Fibroblast of skin of left biceps (primary cell): ENCODE measurements around the gene SELENOO.

ENCODE experiments used
- DNase-seq, 2 experiments: peaks; one replicate each; pipeline ENCODE4 v3.0.0-alpha.2; 2013; ENCODE audit warnings: low read depth in 2 of 2

SELENOO gene

GRCh38 chr22:50184004-50184901, 16.6 kb upstream of the SELENOO start:
- DNase-seq = no peak

- no peak for DNase-seq
Observed at GRCh38 chr22:50184902-50185374, 15.9 kb upstream of the SELENOO start.

DNA sequence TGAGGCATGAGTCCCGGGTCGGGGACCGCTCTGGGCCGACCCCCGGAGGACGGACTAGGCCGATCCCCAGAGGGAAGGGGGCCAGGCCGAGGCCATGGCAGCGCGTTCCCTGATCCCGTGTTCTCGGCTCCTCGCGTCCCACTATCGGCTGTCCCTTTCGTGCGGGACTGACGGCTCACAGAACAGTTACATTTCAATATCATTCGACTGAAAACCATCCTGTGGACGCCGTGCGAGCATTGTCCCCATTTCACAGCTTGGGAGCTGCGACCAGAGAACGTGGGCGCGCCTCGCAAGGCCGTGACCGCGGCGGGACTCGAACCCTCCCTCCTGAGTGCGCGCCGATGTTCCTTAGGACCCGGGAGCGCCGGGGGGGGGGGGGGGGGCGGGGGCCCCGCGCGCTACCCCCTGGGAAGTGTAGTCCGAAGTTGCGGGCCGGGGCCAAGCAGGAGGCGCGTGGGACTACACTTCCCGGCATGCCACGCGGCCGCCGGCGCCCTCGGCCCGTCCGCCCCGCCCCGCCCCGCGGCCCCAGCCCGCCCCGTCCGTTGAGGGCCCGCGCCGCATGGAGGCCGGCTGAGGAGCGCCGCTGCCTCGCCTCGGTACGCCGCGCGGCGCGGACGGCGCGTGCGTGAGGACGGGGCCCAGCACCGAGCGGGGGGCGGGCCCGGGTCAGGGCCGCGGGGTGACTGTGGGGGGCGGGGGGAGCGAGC, 15.3 kb upstream of the SELENOO start, which contains the start of gene TRABD:
TSS of gene TRABD (plus strand) at position 539 of the 713 bp plus-strand sequence. CDS start 7,148 bp downstream, outside the sequence.
- peak; percentile 72 to 76 for DNase-seq

GRCh38 chr22:50186181-50186714, 14.6 kb upstream of the SELENOO start:
- no peak for DNase-seq

GRCh38 chr22:50186761-50187523, 13.9 kb upstream of the SELENOO start:
- no peak for DNase-seq

DNA sequence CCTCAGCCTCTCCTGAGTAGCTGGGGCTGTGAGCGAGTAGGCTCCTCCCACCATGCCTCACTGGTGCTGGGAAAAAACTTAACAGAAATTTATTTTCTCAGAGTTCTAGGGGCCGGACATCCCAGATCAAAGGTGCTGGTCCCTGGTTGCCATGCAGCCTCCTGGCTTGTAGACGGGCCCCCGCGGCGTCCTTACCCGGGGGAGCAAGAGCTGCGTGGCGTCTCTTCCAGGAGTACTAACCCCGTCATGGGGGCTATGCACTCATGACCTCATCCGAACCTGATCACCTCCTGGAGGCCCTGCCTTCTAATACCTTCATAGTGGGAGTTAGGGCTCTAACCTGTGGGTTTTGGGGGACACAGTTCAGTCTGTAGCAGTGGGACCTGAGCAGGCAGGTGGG, 12.5 kb upstream of the SELENOO start:
- DNase-seq = no peak

DNA sequence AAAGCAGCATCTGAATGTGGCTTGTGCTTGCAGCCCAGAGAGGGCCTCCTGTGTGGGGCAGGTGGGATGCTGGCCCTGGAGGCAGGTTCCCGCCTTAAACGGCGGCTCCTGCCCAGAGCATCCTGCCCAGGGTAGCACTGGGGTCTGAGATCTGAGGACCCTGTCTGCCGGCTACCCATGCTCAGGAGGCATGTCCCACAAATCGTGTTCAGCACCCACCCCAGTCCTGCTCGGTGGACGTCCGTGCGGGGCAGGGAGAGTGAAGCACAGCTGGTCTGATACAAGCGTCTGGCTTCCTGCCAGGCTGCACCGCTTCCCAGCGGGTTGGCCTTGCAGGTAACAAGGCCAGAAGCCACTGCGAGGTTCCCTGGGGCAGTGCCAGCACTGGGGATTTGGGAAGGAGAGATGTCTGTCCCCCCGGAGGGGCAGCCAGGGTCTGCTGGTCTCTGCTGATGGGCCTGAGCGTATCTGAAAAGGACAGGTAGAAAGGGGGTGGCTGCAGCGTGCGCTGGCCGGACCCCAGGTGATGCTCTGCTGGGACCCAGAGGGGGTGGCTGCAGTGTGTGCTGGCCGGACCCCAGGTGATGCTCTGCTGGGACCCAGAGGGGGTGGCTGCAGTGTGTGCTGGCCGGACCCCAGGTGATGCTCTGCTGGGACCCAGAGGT, 11.5 kb upstream of the SELENOO start:
- DNase-seq = no peak

DNA sequence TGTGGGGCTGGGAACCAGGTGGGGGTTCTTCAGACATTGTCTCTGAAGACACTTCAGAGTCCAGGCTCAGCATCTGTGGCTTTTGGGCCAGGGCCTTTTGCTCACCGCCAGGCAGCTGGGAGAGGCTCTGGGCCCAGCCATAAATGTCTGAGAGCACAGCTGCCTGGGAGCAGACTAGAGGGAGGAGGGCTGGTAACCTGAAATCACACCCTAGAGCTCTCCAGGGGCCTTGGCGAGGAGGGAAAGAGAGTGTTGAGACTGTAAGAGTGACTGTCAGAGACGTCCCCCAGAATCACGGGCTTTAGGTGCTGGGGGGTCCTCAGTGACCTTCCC, 11.0 kb upstream of the SELENOO start:
- DNase-seq = no peak

DNA sequence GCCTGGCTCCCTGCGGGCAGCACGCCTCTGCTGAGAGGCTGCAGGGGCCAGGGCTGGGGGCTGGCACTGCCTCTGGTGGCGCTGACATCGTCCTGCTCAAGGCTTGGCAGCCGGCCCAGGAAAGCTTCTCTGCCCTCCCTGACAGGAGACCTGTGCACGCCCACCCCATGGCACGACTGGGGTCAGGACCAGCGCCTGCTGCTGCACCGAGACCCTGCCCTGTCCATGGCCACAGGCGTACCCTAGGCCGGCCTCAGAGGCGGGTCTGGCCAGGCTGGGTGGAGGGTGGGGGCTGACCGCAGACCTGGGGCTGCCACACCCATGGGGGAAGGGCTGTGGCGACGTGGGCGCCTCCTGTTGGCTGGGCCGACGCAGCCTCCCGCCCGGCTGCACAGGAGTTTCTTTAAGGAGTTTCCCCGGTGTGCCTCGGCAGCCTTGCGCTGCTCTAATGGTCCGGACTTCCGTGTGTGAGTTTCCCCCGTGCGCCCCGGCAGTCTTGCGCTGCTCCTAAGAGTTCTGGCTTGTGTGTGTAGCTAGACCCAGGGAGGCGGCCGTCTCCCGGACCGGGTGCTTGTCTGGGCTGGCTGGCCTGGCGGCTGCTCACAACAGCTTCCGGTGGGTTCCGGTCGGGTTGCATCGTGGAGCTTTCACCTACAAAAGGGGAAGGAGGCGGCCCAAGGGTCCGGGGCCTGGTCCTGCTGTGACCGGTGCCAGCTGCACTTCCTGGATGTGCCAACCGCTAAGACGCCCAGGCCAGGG, 10.4 kb upstream of the SELENOO start:
- no peak for DNase-seq

DNA sequence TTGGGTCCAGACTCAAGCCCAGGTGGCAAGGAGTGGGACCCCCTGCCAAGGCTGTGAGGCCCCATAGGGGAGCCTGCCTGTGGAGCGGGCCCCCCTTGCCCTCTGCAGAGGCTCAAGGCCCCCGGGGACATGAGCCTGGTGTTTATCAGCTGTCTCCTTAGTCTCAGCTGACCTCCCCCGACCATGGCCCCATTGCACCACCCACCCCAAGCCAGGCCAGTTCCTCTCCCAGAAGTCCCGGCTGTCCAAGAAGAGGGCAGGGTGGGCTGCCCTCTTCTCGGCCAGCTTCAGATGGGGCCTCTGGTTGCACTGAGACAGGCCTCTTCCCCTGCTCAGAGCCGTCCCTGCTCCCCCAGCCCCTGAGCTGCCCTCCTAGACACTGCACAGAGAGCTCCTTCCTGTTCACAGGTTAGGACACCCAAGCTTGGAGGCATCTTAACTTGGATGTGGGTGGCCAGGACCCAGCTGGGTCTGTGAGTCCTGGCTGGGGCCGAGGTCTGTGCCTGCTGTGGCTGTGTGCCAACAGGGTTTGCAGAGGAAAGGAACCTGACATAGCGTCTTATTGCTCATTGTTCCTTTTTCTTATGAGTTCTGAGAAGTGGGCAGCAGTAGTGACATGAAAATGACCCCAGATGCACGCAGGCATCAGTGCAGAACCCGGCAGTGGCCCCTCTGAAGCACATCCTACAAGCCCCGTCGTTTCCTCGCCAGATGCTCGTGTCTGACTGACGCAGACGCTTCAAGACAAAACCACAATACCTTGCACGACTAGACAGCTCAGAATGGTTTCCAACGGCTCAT, 9.7 kb upstream of the SELENOO start:
- no peak for DNase-seq

DNA sequence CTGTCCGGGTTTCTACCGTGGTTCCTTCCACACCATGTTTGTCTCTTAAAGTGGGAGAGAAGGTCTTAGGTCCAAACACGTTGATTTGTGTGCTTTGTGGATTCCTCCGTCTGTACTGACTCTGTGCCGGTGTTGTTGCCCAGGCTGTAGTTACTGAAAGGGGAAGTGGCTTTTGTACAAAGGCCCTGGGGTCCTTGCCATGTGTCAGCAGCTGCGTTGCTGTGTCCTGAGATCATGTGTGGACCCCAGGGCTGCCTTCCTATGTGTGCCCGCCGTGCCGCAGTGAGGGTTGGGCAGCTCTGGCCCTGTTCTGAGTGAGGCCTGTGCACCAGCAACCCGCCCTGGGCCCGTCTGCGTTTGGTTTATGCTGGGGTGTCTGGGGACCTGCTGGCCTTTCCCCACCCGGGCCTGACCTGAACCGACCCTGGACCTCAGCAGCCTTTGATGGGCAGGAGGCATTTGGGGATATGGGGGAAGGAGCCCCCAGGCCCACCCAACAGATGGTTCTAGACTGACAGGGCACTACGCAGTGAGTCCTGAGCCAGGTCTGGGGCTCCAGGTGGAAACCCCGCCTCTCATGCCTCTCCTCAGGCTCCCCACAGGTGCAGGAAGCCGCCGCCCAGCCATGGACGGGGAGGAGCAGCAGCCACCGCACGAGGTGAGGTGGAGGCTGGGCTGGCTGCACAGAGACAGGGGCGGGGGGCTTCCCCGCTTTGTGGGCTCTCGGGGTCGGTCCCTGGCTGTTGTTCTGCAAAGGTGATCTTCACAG, 8.2 kb upstream of the SELENOO start:
- DNase-seq = no peak

DNA sequence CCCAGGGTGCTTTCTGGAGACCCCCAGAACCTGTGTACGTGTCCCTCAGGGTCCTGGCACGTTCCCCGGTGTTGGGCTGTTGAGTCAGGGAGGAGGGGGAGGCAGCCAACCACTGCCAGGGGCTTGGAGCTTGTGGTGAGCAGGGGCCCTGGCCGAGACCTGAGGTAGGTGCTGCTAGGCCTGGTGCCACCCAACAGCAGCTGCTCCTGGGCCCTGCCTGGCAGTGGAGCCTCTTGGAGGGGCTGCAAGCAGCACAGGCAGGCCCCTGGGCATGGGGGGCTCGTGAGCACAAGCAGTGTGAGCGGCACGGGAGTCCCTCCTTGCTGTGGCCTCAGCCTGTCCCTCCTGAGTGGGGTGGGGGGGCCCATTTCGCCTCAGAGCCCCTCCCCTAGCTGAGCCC, 7.2 kb upstream of the SELENOO start:
- DNase-seq = no peak

GRCh38 chr22:50194037-50194805, 6.6 kb upstream of the SELENOO start:
- no peak for DNase-seq

GRCh38 chr22:50196256-50196655, 4.6 kb upstream of the SELENOO start:
- DNase-seq = no peak

GRCh38 chr22:50197000-50197800, 3.6 kb upstream of the SELENOO start:
- DNase-seq = no peak

GRCh38 chr22:50197856-50198623, 2.8 kb upstream of the SELENOO start:
- DNase-seq = no peak

DNA sequence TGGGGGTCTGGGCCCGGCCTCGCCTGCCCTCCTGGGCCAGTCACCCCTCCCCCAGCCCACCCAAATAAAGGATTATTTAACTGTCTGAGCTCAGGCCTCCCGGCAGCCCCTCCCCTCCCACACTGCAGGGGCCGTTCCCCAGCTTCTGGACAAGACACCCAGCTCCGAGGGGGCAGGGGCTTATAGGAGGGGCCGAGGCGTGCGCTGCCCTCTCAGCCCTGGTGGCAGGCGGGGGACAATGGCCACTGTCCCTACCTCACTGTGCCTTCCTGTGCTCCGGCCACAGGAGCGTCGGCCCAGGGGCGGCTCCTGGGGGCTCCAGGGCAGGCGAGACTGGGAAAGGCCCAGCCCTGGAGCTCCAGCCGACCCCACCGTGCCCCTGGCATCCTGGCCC, 2.2 kb upstream of the SELENOO start:
- no peak for DNase-seq
